H1 (cell line): Measurements from ENCODE around the gene SGCG. TPM values are rescaled to one million over a fixed set of nuclear protein-coding genes. Genes with fewer than 3 reads are reported as not detected.
A peak's percentile ranks its signal among the peaks of the same experiment; 100 is the strongest.

Source experiments
- CTCF ChIA-PET: fragments of 300-600 bp; sonication (Branson Sonifier 250); formaldehyde crosslinking; loops from one replicate; lab custom pipeline; 2021; ENCODE audit not compliant: partially characterized antibody; lab: Charles Lee
- POLR2A ChIA-PET: fragments of 300-600 bp; sonication (Branson Sonifier 250); formaldehyde crosslinking; loops from one replicate; lab custom pipeline; 2021; ENCODE audit warnings: inconsistent platforms; ENCODE audit not compliant: partially characterized antibody; lab: Charles Lee
- DNase-seq, 2 experiments: peaks; one replicate each; pipeline versions ENCODE4 v3.0.0 to v3.0.0-alpha.2; 2010 to 2022; ENCODE audit warnings: low spot score in 2 of 2, low read depth in 1 of 2, mixed read lengths in 1 of 2
- FAIRE-seq: peaks from 2 replicates; lab custom pipeline; 2011; peaks lifted over from hg19 to GRCh38; lab: Jason Lieb, UNC
- H2AFZ ChIP-seq: 2 replicates; pipeline ENCODE4 v1.8.1; 2012; ENCODE audit warnings: low read length, inconsistent platforms
- H2AK5ac ChIP-seq: 2 replicates; pipeline ENCODE4 v1.6.1; 2013; ENCODE audit warnings: low read depth, low read length
- H2BK120ac ChIP-seq: replicated peaks from 2 replicates; pipeline ENCODE3; 2013; ENCODE audit warnings: low read depth, low read length, inconsistent platforms
- H2BK12ac ChIP-seq: 2 replicates; pipeline ENCODE4 v1.6.1; 2013; ENCODE audit warnings: low read depth, low read length
- H2BK15ac ChIP-seq: 2 replicates; pipeline ENCODE4 v1.6.1; 2013; ENCODE audit warnings: low read length
- H2BK20ac ChIP-seq: 2 replicates; pipeline ENCODE4 v1.6.1; 2013; ENCODE audit warnings: low read length
- H2BK5ac ChIP-seq: 2 replicates; pipeline ENCODE4 v1.6.1; 2013; ENCODE audit warnings: low read depth, low read length
- H3K14ac ChIP-seq: 2 replicates; pipeline ENCODE4 v1.6.1; 2013; ENCODE audit warnings: inconsistent platforms; ENCODE audit not compliant: insufficient read length
- H3K18ac ChIP-seq: 2 replicates; pipeline ENCODE4 v1.6.1; 2013; ENCODE audit warnings: low read length; ENCODE audit errors: extremely low read depth
- H3K23ac ChIP-seq: 2 replicates; pipeline ENCODE4 v1.6.1; 2013; ENCODE audit warnings: inconsistent platforms; ENCODE audit not compliant: insufficient read length
- H3K23me2 ChIP-seq: 2 replicates; pipeline ENCODE4 v1.6.1; 2013; ENCODE audit warnings: low read depth, low read length
- H3K27ac ChIP-seq: 2 replicates; pipeline ENCODE4 v1.6.1; 2011; ENCODE audit warnings: low read depth, low read length, inconsistent platforms
- H3K27me3 ChIP-seq, 4 experiments: replicated peaks in 1 of 4; 1 replicate in 1 of 4; 2 replicates in 3 of 4; pipeline versions ENCODE4 v1.6.1 to v1.8.1; 2011 to 2013; ENCODE audit warnings: low read length in 3 of 4, mild to moderate bottlenecking in 3 of 4, inconsistent platforms in 2 of 4, mixed read lengths in 2 of 4, moderate library complexity in 1 of 4; ENCODE audit not compliant: control insufficient read depth in 3 of 4, insufficient read depth in 3 of 4; ENCODE audit errors: extremely low read depth in 1 of 4
- H3K36me3 ChIP-seq, 4 experiments: 2 replicates each; pipeline versions ENCODE4 v1.6.1 to v1.8.1; 2011 to 2013; ENCODE audit warnings: mild to moderate bottlenecking in 4 of 4, low read length in 3 of 4, moderate library complexity in 2 of 4, control low read depth in 1 of 4, inconsistent platforms in 1 of 4; ENCODE audit not compliant: insufficient read depth in 4 of 4, control insufficient read depth in 2 of 4
- H3K4ac ChIP-seq: replicated peaks from 2 replicates; pipeline ENCODE3; 2013; ENCODE audit warnings: low read length, low read depth, mixed read lengths, inconsistent platforms; ENCODE audit not compliant: insufficient read length
- H3K4me1 ChIP-seq, 4 experiments: replicated peaks in 1 of 4; 1 replicate in 1 of 4; 2 replicates in 3 of 4; pipeline versions ENCODE4 v1.6.1 to v1.8.1; 2011 to 2013; ENCODE audit warnings: low read length in 3 of 4, inconsistent platforms in 2 of 4, mixed read lengths in 1 of 4; ENCODE audit not compliant: insufficient read depth in 4 of 4, control insufficient read depth in 3 of 4
- H3K4me2 ChIP-seq, 2 experiments: 2 replicates each; pipeline versions ENCODE4 v1.6.1 to v1.8.1; 2011 to 2013; ENCODE audit warnings: low read depth in 2 of 2, low read length in 2 of 2, control low read depth in 1 of 2, inconsistent platforms in 1 of 2, mild to moderate bottlenecking in 1 of 2; ENCODE audit not compliant: insufficient read depth in 1 of 2
- H3K4me3 ChIP-seq, 4 experiments: fragments of 200-600, 300-600 bp in 1 of 4; sonication (generic), shearing (Covaris generic), sonication (Bioruptor Twin) in 1 of 4; 2 replicates each; pipeline versions ENCODE4 v1.5.1 to v1.8.1; 2011 to 2016; ENCODE audit warnings: low read length in 4 of 4, low read depth in 3 of 4, control low read depth in 2 of 4, inconsistent platforms in 2 of 4, mild to moderate bottlenecking in 2 of 4, mixed read lengths in 1 of 4, moderate library complexity in 1 of 4; ENCODE audit not compliant: insufficient read depth in 2 of 4; ENCODE audit errors: extremely low read depth in 1 of 4
- H3K56ac ChIP-seq: replicated peaks from 2 replicates; pipeline ENCODE3; 2013; ENCODE audit warnings: low read depth, mild to moderate bottlenecking, mixed read lengths, low read length, inconsistent platforms; ENCODE audit not compliant: insufficient read length
- H3K79me1 ChIP-seq: 2 replicates; pipeline ENCODE4 v1.6.1; 2013; ENCODE audit warnings: low read depth, low read length, control low read depth
- H3K79me2 ChIP-seq, 2 experiments: 2 replicates each; pipeline versions ENCODE4 v1.6.1 to v1.8.1; 2012 to 2013; ENCODE audit warnings: low read length in 2 of 2, mild to moderate bottlenecking in 2 of 2, inconsistent platforms in 1 of 2; ENCODE audit not compliant: insufficient read depth in 2 of 2, control insufficient read depth in 1 of 2
- H3K9ac ChIP-seq, 4 experiments: replicated peaks in 1 of 4; 1 replicate in 1 of 4; 2 replicates in 3 of 4; pipeline versions ENCODE4 v1.6.1 to v1.8.1; 2011 to 2013; ENCODE audit warnings: low read depth in 3 of 4, low read length in 3 of 4, control low read depth in 2 of 4, mild to moderate bottlenecking in 2 of 4, moderate library complexity in 2 of 4, inconsistent platforms in 1 of 4; ENCODE audit errors: extremely low read depth in 1 of 4
- H3K9me3 ChIP-seq, 2 experiments: 2 replicates each; pipeline versions ENCODE4 v1.6.1 to v1.8.1; 2012 to 2013; ENCODE audit warnings: mild to moderate bottlenecking in 2 of 2, moderate library complexity in 2 of 2, control low read depth in 1 of 2, inconsistent platforms in 1 of 2, low read depth in 1 of 2, low read length in 1 of 2, mixed read lengths in 1 of 2; ENCODE audit not compliant: insufficient read depth in 2 of 2
- H4K20me1 ChIP-seq, 2 experiments: replicated peaks in 1 of 2; 2 replicates each; pipeline versions ENCODE3 to v1.8.1; 2011 to 2013; ENCODE audit warnings: inconsistent platforms in 2 of 2, low read length in 2 of 2, mild to moderate bottlenecking in 1 of 2; ENCODE audit not compliant: insufficient read depth in 2 of 2, control insufficient read depth in 1 of 2
- H4K5ac ChIP-seq: 2 replicates; pipeline ENCODE4 v1.6.1; 2013; ENCODE audit warnings: low read length, low read depth, mixed read lengths, inconsistent platforms; ENCODE audit not compliant: insufficient read length
- H4K8ac ChIP-seq: 2 replicates; pipeline ENCODE4 v1.8.0; 2013; ENCODE audit warnings: mild to moderate bottlenecking, moderate library complexity, low read length, inconsistent platforms; ENCODE audit not compliant: insufficient read depth; ENCODE audit errors: extremely low read depth
- H4K91ac ChIP-seq: replicated peaks from 2 replicates; pipeline ENCODE3; 2013; ENCODE audit warnings: low read length, mixed read lengths, inconsistent platforms; ENCODE audit not compliant: insufficient read length
- BACH1 ChIP-seq: IDR thresholded peaks from 2 replicates; pipeline ENCODE4 v1.6.1; 2012; ENCODE audit warnings: low read length, improper control_type of control experiment
- BRCA1 ChIP-seq: IDR thresholded peaks from 2 replicates; pipeline ENCODE4 v1.6.1; 2012; ENCODE audit warnings: low read depth, low read length, improper control_type of control experiment
- CBX5 ChIP-seq: fragments of 300-800, 300-1000 bp; sonication (generic); IDR thresholded peaks from 2 replicates; pipeline ENCODE4 v1.7.1; 2016; ENCODE audit warnings: antibody characterized with exemption, low read length, low read depth
- CTCF ChIP-seq, 3 experiments: IDR thresholded peaks; 1 replicate in 2 of 3; 2 replicates in 1 of 3; pipeline versions ENCODE4 v1.5.1 to v1.6.1; 2011; ENCODE audit warnings: low read length in 3 of 3, mild to moderate bottlenecking in 3 of 3, inconsistent platforms in 2 of 3, low read depth in 1 of 3, moderate library complexity in 1 of 3; ENCODE audit not compliant: insufficient read depth in 1 of 3; ENCODE audit errors: control extremely low read depth in 1 of 3
- GABPA ChIP-seq: IDR thresholded peaks from 2 replicates; pipeline ENCODE4 v1.6.1; 2011; ENCODE audit warnings: mild to moderate bottlenecking, low read length, moderate library complexity, borderline replicate concordance; ENCODE audit not compliant: insufficient read depth
- MAFK ChIP-seq: IDR thresholded peaks from 2 replicates; pipeline ENCODE4 v1.6.1; 2012; ENCODE audit warnings: low read depth, mild to moderate bottlenecking, improper control_type of control experiment, low read length
- RBBP5 ChIP-seq: IDR thresholded peaks from 2 replicates; pipeline ENCODE4 v1.7.1; 2012; ENCODE audit warnings: low read depth, mild to moderate bottlenecking, inconsistent platforms, low read length, moderate library complexity, borderline replicate concordance
- RXRA ChIP-seq: IDR thresholded peaks from 2 replicates; pipeline ENCODE4 v1.6.1; 2011; ENCODE audit warnings: low read depth, mild to moderate bottlenecking, low read length, moderate library complexity; ENCODE audit not compliant: insufficient read depth
- SIN3A ChIP-seq, 2 experiments: IDR thresholded peaks in 1 of 2; conservative IDR thresholded peaks in 1 of 2; 2 replicates each; pipeline ENCODE4 v1.6.1; 2011 to 2012; ENCODE audit warnings: low read length in 2 of 2, improper control_type of control experiment in 1 of 2, low read depth in 1 of 2, mild to moderate bottlenecking in 1 of 2
- WGBS, 2 experiments: shearing (Covaris generic) in 1 of 2; methylation state at CpG; one replicate each; pipeline versions ENCODE4 v1.1.6 to v1.1.7; 2013 to 2015; ENCODE audit warnings: low lambda C conversion rate in 2 of 2, mixed read lengths in 2 of 2, inconsistent platforms in 1 of 2, low coverage in 1 of 2, missing lambda C conversion rate in 1 of 2; ENCODE audit not compliant: insufficient replicate concordance in 2 of 2, insufficient coverage in 1 of 2, insufficient read length in 1 of 2; ENCODE audit errors: extremely low coverage in 1 of 2, missing lambda C conversion rate in 1 of 2; 5-methylcytosine and 5-hydroxymethylcytosine counted together
- polyA plus RNA-seq, 7 experiments: library from polyadenylated mRNA; depleted of rRNA in 3 of 7; stranded (reverse) in 5 of 7; unstranded in 2 of 7; fragments of >200 nt in 5 of 7; fragments of 200-250 nt in 2 of 7; gene quantifications; 1 replicate in 5 of 7; 2 replicates in 1 of 7; 4 replicates in 1 of 7; pipeline versions ENCODE4 v1.2.1 to v1.2.3, GENCODE V29; 2011 to 2013; ENCODE audit warnings: missing spikeins in 2 of 7, mixed read lengths in 2 of 7
- total RNA-seq: library from RNA; stranded (reverse); fragmentation: NEBNext Ultra II Directional; extraction: Animal tissue kit (Norgen Biotek cat#: 25700); gene quantifications from 2 replicates; pipeline ENCODE4 v1.2.1, GENCODE V29; 2021

SGCG gene
- total and polyA plus RNA-seq, 2 of the 8 experiments (the other 6 are each of a cell fraction or from before 2014, with no cell fraction given) = 0.05 TPM; not detected in 1

GRCh38 chr13:23243066-23243465 lies 62.3 kb downstream of the SGCG start:
- TF ChIP-seq RBBP5 = no peak
- TF ChIP-seq CBX5 = no peak
- no peak for TF ChIP-seq RXRA
- TF ChIP-seq MAFK = no peak
- TF ChIP-seq SIN3A (conservative IDR thresholded peaks at IDR 0.05 in 1 of 2, IDR thresholded peaks at IDR 0.05 in 1 of 2; ENCODE audit: low read depth in 1 of 2, low read length in 2 of 2) = no peak
- no peak for TF ChIP-seq CTCF (IDR thresholded peaks at IDR 0.05; ENCODE audit: control extremely low read depth in 1 of 3, insufficient read depth in 1 of 3, low read depth in 1 of 3, low read length in 3 of 3)
- TF ChIP-seq GABPA = no peak
- no peak for TF ChIP-seq BACH1
- TF ChIP-seq BRCA1 = no peak

More at GRCh38 chr13:23243066-23243465, 62.3 kb downstream of the SGCG start:
- no peak overlapping the region for H3K56ac ChIP-seq
- no peak overlapping the region for H2BK20ac ChIP-seq
- 0 out of 2 replicates have a peak overlapping the region, but pooled peaks have one; percentile 50 for H2AFZ ChIP-seq
- no peak overlapping the region for H2BK12ac ChIP-seq
- H3K4me3 ChIP-seq = no peak overlapping the region
- H2BK5ac ChIP-seq = no peak overlapping the region
- H2BK15ac ChIP-seq = no peak overlapping the region
- no peaks in the 10 kb centered on the region for H4K20me1 ChIP-seq
- H3K14ac ChIP-seq = no peak overlapping the region
- no peak overlapping the region for H3K4me2 ChIP-seq
- H3K23me2 ChIP-seq = no peaks in the 10 kb centered on the region
- H2AK5ac ChIP-seq = no peak overlapping the region
- no peaks in the 10 kb centered on the region for H3K79me2 ChIP-seq
- no peak overlapping the region for H3K4ac ChIP-seq
- H3K23ac ChIP-seq = no peak overlapping the region
- no peak overlapping the region for H4K91ac ChIP-seq
- H4K8ac ChIP-seq = no peak overlapping the region
- ChIA-PET POLR2A (interaction anchor here (1.5 kb wide), 1 partner anchor 12 kb away, joined by 3 read pairs; no protein-coding TSS in a partner anchor), CTCF (no interaction called here)
- no peak overlapping the region for H3K9ac ChIP-seq
- no peaks in the 10 kb centered on the region for H3K36me3 ChIP-seq
- no peaks in the 10 kb centered on the region for H3K27me3 ChIP-seq
- no peak overlapping the region for H2BK120ac ChIP-seq
- DNase-seq = no peak
- no peaks in the 10 kb centered on the region for H3K4me1 ChIP-seq
- WGBS, 2 experiments = 89% methylated on average over 5 of the region's 5 CpGs; no CpG with 5 or more reads in 1 of the 2 experiments
- no peaks in the 10 kb centered on the region for H3K79me1 ChIP-seq
- no peaks in the 10 kb centered on the region for H3K9me3 ChIP-seq
- H4K5ac ChIP-seq = no peak overlapping the region
- H3K27ac ChIP-seq = no peak overlapping the region
- FAIRE-seq = no peak
- H3K18ac ChIP-seq = no peak overlapping the region
